ENCODE data around the gene ZNF503.
A peak's percentile ranks its signal among the peaks of the same experiment; 100 is the strongest.

The ZNF503 gene

DNA sequence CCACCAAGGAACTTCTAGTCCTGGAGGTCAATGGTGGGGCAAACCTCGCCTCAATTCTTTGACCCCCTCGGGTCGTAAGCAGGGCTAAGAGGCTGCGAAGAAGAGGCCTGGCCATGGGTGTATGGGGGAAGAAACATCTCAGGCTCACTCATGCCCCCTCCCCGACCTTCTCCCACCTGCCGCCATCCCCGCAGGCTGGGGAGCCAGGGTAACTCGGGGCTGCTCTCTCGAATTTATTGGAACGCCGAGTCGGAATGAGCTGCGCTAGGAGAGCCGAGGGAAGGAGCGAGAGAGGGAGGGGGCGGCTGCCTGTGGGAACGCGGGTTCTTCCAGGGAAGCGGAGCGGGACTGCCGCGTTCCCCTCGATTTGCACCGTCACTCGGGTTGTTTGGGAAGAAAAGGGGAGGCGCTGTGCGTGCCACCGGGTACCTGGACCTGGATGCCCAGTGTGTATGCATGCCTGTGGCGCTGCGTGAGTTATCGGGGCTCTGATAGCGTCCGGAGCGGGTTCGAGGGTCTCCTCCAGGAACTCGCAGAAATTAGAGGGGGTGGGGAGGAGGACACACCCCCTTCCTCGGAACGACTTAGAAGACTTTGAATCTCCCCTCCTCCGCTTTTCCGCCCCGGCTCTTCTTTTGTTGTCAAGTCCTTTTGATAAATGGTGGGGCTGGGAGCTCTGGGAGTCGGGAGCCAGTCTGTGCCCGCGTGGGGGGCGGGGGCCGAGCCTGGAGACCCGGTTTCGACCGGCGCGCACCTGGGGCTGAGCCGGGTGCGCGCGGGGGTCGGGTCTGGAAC lies 1.8 kb upstream of the ZNF503 start:
- Histone ChIP-seq H3K4me2 (ENCODE audit: low read depth, low read length, poor library complexity, severe bottlenecking) (peak overlapping the region; percentile 63), H3K4me3 (ENCODE audit: low read length, poor library complexity, severe bottlenecking) (no peak overlapping the region), H3K79me2 (ENCODE audit: insufficient read depth, low read length) (peaks cover 26% of the 10 kb centered on the region), H3K9me3 (ENCODE audit: insufficient read depth, low read depth, low read length) (no peaks in the 10 kb centered on the region), H4K20me1 (ENCODE audit: insufficient read depth, low read length, poor library complexity, severe bottlenecking) (peaks cover 11% of the 10 kb centered on the region), H3K4me1 (ENCODE audit: insufficient read depth, low read length, poor library complexity, severe bottlenecking) (no peaks in the 10 kb centered on the region), H3K9ac (ENCODE audit: low read depth, low read length, poor library complexity, severe bottlenecking) (no peak overlapping the region), H3F3A (ENCODE audit: low read depth) (no peaks in the 10 kb centered on the region), H2AFZ (ENCODE audit: low read length) (no peak overlapping the region), H3K36me3 (ENCODE audit: insufficient read depth, low read length) (no peaks in the 10 kb centered on the region), H3K9me2 (replicated peaks; ENCODE audit: low read depth, low read length) (no peaks in the 10 kb centered on the region), H3K27me3 (ENCODE audit: insufficient read depth, low read length, poor library complexity, severe bottlenecking) (no peaks in the 10 kb centered on the region)
- TF ChIP-seq, protein P1, sequence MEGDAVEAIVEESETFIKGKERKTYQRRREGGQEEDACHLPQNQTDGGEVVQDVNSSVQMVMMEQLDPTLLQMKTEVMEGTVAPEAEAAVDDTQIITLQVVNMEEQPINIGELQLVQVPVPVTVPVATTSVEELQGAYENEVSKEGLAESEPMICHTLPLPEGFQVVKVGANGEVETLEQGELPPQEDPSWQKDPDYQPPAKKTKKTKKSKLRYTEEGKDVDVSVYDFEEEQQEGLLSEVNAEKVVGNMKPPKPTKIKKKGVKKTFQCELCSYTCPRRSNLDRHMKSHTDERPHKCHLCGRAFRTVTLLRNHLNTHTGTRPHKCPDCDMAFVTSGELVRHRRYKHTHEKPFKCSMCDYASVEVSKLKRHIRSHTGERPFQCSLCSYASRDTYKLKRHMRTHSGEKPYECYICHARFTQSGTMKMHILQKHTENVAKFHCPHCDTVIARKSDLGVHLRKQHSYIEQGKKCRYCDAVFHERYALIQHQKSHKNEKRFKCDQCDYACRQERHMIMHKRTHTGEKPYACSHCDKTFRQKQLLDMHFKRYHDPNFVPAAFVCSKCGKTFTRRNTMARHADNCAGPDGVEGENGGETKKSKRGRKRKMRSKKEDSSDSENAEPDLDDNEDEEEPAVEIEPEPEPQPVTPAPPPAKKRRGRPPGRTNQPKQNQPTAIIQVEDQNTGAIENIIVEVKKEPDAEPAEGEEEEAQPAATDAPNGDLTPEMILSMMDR (conservative IDR thresholded peaks at IDR 0.05; ENCODE audit: low read length) = no peak
- TF ChIP-seq EZH2phosphoT487 (IDR thresholded peaks at IDR 0.05; ENCODE audit: borderline replicate concordance) = no peak

DNA sequence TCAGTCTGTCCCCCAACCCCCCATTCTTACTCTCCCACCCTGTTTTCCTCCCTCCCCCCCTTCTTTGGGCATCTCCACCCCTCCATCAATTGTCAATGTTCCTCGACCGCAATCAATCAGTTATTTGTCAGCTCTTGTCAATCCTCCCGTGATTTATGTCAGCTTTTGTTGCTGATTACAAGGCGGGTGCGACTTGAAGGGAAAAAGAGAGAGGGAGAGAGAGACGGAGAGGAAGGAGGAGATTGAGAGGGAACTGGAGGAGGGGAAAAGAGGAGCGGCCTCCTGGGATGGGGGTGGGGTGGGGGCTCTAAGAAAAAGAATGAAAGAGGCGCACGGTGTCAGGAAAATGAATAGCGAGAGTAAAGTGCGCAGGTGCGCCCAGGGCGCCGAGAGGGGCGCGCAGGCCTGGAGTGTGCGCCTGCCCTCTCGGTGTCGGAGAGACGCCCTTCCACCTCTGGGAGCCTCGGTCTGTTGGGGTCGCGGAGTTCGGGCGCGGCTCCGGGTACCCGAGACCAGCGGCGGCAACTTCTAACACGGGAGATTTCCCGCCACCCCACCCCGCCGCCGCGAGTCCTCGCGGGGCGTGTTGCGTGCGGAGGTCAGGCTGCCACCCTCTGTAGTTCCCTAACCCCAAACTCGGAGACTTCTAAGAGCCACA lies 1.1 kb upstream of the ZNF503 start:
- Histone ChIP-seq H2AFZ (ENCODE audit: low read length) (peak overlapping the region; percentile 71), H3K4me3 (ENCODE audit: low read length, poor library complexity, severe bottlenecking) (peak overlapping the region; percentile 84), H3K79me2 (ENCODE audit: insufficient read depth, low read length) (peaks cover 33% of the 10 kb centered on the region), H3K9me2 (replicated peaks; ENCODE audit: low read depth, low read length) (no peaks in the 10 kb centered on the region), H3K27me3 (ENCODE audit: insufficient read depth, low read length, poor library complexity, severe bottlenecking) (no peaks in the 10 kb centered on the region), H3K4me2 (ENCODE audit: low read depth, low read length, poor library complexity, severe bottlenecking) (peak overlapping the region; percentile 63), H3K9me3 (ENCODE audit: insufficient read depth, low read depth, low read length) (no peaks in the 10 kb centered on the region), H4K20me1 (ENCODE audit: insufficient read depth, low read length, poor library complexity, severe bottlenecking) (peaks cover 13% of the 10 kb centered on the region), H3K4me1 (ENCODE audit: insufficient read depth, low read length, poor library complexity, severe bottlenecking) (no peaks in the 10 kb centered on the region), H3F3A (ENCODE audit: low read depth) (no peaks in the 10 kb centered on the region), H3K36me3 (ENCODE audit: insufficient read depth, low read length) (no peaks in the 10 kb centered on the region), H3K9ac (ENCODE audit: low read depth, low read length, poor library complexity, severe bottlenecking) (peak overlapping the region; percentile 31)
- TF ChIP-seq EZH2phosphoT487 (IDR thresholded peaks at IDR 0.05; ENCODE audit: borderline replicate concordance) = no peak
- TF ChIP-seq, protein P1 (conservative IDR thresholded peaks at IDR 0.05; ENCODE audit: low read length) = no peak

GRCh38 chr10:75400771-75401568 lies 594 bp downstream of the ZNF503 start:
- H3K9ac ChIP-seq (ENCODE audit: low read depth, low read length, poor library complexity, severe bottlenecking) = peak overlapping the region; percentile 79
- peaks cover 33% of the 10 kb centered on the region for H3K79me2 ChIP-seq (ENCODE audit: insufficient read depth, low read length)
- no peaks in the 10 kb centered on the region for H3F3A ChIP-seq (ENCODE audit: low read depth)
- H2AFZ ChIP-seq (ENCODE audit: low read length) = peak overlapping the region; percentile 82; the same call in 1 of the 2 replicates
- H3K27me3 ChIP-seq (ENCODE audit: insufficient read depth, low read length, poor library complexity, severe bottlenecking) = no peaks in the 10 kb centered on the region
- H3K36me3 ChIP-seq (ENCODE audit: insufficient read depth, low read length) = no peaks in the 10 kb centered on the region
- no peaks in the 10 kb centered on the region for H3K9me3 ChIP-seq (ENCODE audit: insufficient read depth, low read depth, low read length)
- peak overlapping the region; percentile 91 for H3K4me2 ChIP-seq (ENCODE audit: low read depth, low read length, poor library complexity, severe bottlenecking)
- H3K9me2 ChIP-seq (replicated peaks; ENCODE audit: low read depth, low read length) = no peaks in the 10 kb centered on the region
- peaks cover 13% of the 10 kb centered on the region for H4K20me1 ChIP-seq (ENCODE audit: insufficient read depth, low read length, poor library complexity, severe bottlenecking)
- TF ChIP-seq, protein P1 (conservative IDR thresholded peaks at IDR 0.05; ENCODE audit: low read length) = no peak
- TF ChIP-seq EZH2phosphoT487 (IDR thresholded peaks at IDR 0.05; ENCODE audit: borderline replicate concordance) = no peak
- no peaks in the 10 kb centered on the region for H3K4me1 ChIP-seq (ENCODE audit: insufficient read depth, low read length, poor library complexity, severe bottlenecking)
- H3K4me3 ChIP-seq (ENCODE audit: low read length, poor library complexity, severe bottlenecking) = peak overlapping the region; percentile 84
